GM10266 (cell line): ENCODE data around the gene METRN.
"Not testable (repeated sequence)": the region's sequence is repeated elsewhere in the genome, so short reads cannot be mapped to it uniquely, and the experiment has no call there.

ENCODE experiments used
- DNase-seq: peaks from one replicate; pipeline ENCODE4 v3.0.0; 2012; ENCODE audit errors: extremely low spot score
- CTCF ChIP-seq: IDR thresholded peaks from 2 replicates; pipeline ENCODE4 v1.5.1; 2012; ENCODE audit warnings: mild to moderate bottlenecking, low read depth; ENCODE audit not compliant: control insufficient read depth, insufficient read depth; ENCODE audit errors: missing control alignments

The METRN gene

GRCh38 chr16:689175-689897 lies 25.6 kb upstream of the METRN start:
- no peak for DNase-seq
- no peak for TF ChIP-seq CTCF

- not testable (repeated sequence) for DNase-seq
Measured at GRCh38 chr16:691242-691641, 23.7 kb upstream of the METRN start.

GRCh38 chr16:692356-693108 lies 22.4 kb upstream of the METRN start:
- no peak for DNase-seq
- TF ChIP-seq CTCF: no peak

GRCh38 chr16:693364-693763 lies 21.6 kb upstream of the METRN start:
- TF ChIP-seq CTCF: no peak
- no peak for DNase-seq

GRCh38 chr16:693766-694165 lies 21.2 kb upstream of the METRN start:
- no peak for TF ChIP-seq CTCF
- DNase-seq: no peak

GRCh38 chr16:694187-694862 lies 20.6 kb upstream of the METRN start:
- no peak for DNase-seq
- TF ChIP-seq CTCF: no peak

- TF ChIP-seq CTCF: no peak
- DNase-seq: no peak
Measured at GRCh38 chr16:694863-695354, 20.0 kb upstream of the METRN start.
